NCI-H1930 (cell line): Measurements from ENCODE around the gene ZFYVE19.
A peak's percentile ranks its signal among the peaks of the same experiment; 100 is the strongest.

Experiments used
- DNase-seq, 2 experiments: peaks; one replicate each; lab custom pipeline; 2025; lab: John Stamatoyannopoulos, UW

Gene ZFYVE19

DNA sequence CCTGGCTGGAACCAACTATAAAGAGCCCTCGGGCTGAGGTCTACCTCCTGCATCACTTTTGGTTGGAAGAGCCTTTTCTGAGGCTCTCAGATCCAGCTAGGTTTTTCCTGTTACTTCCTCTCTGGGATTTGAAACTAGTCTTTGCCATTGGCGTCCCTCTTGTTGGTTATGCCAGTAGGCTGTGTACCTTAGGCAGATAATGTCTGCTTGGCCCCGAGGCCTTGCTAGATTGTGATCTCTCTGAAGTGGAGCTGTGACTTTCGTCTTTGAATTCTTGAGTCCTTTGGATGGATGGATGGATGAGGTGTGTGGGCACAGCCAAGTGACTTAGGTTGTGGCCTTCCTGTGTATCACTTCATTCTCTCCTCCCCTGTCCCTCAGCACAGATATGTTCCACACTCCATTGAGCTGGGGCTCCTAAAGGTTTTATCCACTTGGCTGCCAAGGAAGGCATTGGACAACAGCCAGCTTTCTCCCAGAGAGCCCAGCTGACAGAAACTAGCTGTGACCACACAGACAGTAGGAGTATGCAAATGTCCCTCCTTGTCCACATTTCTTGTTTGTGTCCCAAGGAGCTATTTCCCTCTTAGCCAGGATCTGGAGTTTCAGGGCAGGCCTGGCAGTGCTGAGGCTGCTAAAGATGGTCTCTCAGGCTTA lies 8.3 kb downstream of the ZFYVE19 start:
- DNase-seq, result no peak

DNA sequence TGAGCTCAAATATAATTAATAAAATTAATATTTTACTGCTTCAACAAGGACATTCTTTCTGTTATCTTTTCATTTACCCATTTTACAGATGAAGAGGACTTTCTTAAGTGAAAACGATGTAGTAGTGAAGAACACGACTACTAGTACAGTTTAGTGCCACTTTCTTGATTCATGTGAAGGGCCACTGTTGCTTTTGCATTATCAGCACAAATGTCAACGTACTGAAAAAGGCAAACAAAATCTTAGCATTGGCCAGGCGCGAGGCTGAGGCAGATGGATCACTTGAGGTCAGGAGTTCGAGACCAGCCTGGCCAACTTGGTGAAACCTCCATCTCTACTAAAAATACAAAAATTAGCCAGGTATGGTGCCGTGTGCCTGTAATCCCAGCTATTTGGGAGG lies 12.2 kb downstream of the ZFYVE19 start:
- no peak for DNase-seq

DNA sequence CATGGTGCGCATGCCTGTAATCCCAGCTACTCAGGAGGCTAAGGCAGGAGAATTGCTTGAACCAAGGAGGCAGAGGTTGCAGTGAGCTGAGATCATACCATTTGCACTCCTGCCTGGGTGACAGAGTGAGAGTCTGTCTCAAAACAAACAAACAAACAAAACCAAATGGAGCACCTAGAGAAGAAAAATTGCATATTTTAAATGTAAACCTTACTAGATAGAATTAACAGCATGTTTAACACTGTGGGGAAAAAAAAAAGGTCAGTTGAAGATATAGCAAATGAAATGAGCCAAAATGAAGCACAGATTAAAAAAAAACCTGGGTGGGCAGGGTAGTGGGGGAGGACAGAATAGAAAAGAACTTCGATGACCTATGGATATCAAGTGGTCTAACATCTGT lies 14.3 kb downstream of the ZFYVE19 start:
- no peak for DNase-seq

GRCh38 chr15:40823572-40824343 lies 16.9 kb downstream of the ZFYVE19 start:
- DNase-seq, result no peak

GRCh38 chr15:40825661-40826422 lies 19.0 kb downstream of the ZFYVE19 start:
- no peak for DNase-seq

- DNase-seq, result no peak
Measured at GRCh38 chr15:40826423-40827075, 19.7 kb downstream of the ZFYVE19 start.

- DNase-seq, result no peak
Measured at GRCh38 chr15:40828447-40829036, 21.7 kb downstream of the ZFYVE19 start, which contains the start of gene PPP1R14D. PPP1R14D (minus strand) TSS chr15:40828708; CDS start chr15:40828641, 67 bp downstream.

- no peak for DNase-seq
Measured at GRCh38 chr15:40829115-40829514, 22.2 kb downstream of the ZFYVE19 start.

DNA sequence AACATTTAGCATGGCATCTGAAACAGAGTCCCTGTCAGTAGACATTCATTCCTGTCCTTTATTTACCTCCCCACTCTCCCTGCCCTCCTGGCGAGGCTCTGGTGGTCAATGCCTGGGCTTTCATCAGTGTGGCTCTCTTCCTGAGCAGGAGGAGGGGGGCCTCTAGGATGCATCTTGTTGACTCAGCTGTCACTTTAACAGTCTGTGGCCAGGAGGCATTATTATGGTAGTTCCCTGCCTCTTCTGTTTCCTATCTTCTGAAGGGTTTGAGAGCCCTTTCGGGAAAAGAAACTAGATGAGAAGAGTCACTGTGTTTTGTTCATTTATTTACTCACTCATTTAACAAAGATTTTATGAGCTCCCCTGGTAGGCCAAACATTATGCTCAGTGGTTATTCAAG lies 24.0 kb downstream of the ZFYVE19 start:
- peak; percentile 68 to 82 for DNase-seq

DNA sequence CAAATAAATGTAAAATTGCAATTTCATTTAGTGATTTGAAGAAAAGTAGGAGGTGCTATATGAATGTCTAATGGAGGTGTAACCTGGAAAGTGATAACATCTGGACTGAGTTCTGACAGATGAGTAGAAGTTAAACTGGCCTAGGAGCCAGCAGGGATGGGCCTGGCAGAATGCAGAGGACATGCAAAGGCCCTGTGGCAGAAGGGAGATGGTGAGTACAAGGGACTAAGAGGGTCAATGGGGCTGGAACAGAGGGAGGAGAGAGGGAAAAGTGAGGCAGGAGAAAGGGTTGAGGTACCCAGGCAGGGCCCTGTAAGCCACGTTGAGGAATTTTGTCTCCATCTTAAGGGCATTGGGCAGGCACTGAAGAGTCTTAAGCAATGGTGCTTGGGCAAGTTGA lies 25.0 kb downstream of the ZFYVE19 start:
- no peak for DNase-seq

DNA sequence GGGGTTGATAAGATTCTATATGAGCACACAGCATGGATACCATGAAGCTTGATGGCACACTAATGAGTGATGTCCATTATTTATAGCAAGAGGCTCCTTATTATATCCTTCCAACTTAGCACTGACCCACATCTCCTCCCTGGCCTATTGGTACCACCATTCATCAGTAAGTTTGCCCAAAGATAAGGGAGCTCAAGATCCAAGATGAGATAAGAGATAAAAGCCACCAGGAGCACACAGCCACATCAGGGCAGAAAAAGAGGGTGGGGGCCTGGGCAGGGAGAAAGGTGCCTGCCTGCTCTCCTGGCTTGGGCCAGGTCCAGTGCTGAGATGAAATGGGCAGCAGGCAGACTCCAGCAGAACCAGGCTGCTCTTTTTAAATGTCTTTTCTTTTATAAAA lies 26.0 kb downstream of the ZFYVE19 start:
- no peak for DNase-seq

DNA sequence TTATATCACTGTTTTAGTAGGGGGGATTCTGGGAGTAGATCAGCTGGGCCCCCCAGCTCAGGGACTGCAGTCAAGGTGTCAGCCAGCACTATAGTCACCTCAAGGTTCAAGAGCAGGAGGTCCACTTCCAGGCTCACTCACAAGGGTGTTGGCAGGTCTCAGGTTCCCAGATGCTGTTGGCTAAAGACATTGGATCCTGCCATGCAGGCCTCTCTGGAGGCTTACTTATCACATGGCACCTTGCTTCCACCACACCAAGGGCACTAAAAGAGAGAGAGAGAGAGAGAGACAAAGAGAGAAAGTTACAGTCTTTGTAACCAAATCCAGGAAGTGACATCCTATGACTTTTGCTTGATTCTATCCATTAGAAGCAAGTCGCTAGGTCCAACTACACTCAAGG lies 29.1 kb downstream of the ZFYVE19 start:
- DNase-seq, result no peak

DNA sequence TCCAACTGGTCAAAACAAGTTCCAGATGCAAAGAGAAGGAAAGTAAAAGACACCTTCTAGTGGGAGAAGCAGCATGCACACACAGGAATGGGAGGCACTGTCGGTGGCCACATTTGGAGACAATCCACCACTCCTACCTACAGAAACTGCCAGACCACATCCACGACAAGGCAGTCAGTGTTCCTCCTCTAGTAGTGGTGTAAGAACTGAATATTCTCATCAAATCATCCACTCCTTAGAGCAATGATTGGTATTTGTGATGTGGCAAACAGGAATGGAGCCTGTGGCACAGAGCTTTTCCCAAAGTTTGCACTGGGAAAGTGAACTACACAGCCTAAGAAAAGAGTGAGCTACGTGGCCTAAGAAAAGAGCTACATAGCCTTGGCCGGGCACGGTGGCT lies 31.9 kb downstream of the ZFYVE19 start:
- DNase-seq, result no peak

GRCh38 chr15:40841741-40842140 lies 34.9 kb downstream of the ZFYVE19 start:
- DNase-seq, result no peak

GRCh38 chr15:40843261-40843884 lies 36.5 kb downstream of the ZFYVE19 start:
- DNase-seq, result no peak

GRCh38 chr15:40843885-40844695 lies 37.2 kb downstream of the ZFYVE19 start, which contains the start of gene SPINT1:
SPINT1 (plus strand) TSS chr15:40844048; CDS start chr15:40844555, 507 bp downstream.
- DNase-seq, result no peak

DNA sequence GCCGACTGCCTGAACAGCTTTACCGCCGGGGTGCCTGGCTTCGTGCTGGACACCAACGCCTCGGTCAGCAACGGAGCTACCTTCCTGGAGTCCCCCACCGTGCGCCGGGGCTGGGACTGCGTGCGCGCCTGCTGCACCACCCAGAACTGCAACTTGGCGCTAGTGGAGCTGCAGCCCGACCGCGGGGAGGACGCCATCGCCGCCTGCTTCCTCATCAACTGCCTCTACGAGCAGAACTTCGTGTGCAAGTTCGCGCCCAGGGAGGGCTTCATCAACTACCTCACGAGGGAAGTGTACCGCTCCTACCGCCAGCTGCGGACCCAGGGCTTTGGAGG lies 37.8 kb downstream of the ZFYVE19 start:
- no peak for DNase-seq

DNA sequence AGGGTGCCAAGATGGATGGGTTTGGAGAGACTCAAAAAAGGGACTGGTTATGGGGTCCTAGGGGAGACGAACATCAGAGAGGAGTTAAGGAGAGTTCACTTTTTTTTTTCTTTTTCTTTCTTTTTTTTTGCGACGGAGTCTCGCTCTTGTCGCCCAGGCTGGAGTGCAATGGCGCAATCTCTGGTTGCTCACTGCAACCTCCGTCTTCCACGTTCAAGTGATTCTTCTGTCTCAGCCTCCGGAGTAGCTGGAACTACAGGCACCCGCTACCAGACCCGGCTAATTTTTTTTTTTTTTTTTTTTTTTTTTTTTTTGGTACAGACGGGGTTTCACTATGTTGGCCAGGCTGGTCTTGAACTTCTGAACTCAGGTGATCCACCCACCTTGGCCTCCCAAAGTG lies 38.1 kb downstream of the ZFYVE19 start:
- DNase-seq, result no peak

DNA sequence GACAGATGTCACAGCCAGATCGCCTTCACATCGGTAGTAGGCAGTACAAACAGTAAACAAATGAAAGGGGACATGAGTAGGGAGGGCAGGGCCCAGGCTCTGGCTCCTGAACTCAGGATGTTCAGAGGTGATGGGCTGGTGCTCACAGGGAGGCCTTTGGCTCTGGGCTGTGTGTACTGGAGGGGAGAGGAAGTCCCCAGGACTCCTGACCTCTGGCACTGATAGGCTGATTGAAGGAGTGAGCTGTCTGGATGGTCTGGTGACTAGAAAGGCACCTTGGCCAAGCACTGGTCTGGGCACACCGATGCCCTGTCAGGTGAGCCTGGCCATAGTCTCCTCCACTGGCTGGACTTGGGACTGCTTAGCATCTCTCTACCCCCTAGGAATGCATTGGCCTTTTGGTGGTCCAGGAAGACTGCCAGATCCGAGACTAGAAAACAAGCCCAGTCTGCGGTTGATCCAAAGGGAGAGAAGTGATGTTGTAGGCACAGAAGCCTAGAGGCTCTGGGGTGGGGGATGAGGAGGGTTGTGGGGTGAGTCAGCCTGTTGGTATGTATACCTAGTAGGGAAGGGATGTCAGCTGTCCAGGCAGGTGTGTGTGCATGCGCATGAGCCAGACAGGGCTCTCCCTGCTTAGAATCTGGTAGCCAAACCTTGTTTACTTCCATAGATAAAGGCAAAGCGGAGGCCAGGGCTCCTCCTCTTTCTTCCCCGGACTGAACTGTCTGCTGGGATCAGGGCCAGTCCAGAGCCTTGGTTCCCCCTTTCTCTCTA lies 38.8 kb downstream of the ZFYVE19 start:
- DNase-seq, result no peak

GRCh38 chr15:40846841-40847222 lies 39.9 kb downstream of the ZFYVE19 start:
- no peak for DNase-seq
